CMK (cell line): ENCODE results near the gene ZNF792.
"Not testable (repeated sequence)": the region's sequence is repeated elsewhere in the genome, so short reads cannot be mapped to it uniquely, and the experiment has no call there.

Source experiments
- DNase-seq: peaks from one replicate; pipeline ENCODE4 v3.0.0-alpha.2; 2010; ENCODE audit warnings: low read depth

ZNF792 gene

DNA sequence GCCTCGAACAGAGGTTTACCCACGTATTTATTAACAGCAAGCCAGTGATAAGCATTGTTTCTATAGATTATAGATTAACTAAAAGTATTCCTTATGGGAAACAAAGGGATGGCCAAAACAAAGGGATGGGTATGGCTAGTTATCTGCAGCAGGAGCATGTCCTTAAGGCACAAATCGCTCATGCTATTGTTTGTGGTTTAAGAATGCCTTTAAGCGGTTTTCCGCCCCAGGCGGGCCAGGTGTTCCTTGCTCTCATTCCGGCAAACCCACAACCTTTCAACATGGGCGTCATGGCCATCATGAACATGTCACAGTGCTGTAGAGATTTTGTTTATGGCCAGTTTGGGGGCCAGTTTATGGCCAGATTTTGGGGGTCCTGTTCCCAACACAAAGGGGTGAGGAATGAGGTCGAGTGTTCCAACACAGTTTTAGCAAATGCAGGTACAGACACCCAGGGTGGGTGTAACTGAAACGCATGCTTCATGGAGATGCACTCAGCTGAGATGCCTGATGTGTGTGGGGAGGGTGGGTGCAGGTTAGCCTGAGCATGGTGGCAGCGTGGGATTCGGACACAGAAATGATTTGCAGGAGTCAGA, 6.3 kb upstream of the ZNF792 start:
- not testable (repeated sequence) for DNase-seq

DNA sequence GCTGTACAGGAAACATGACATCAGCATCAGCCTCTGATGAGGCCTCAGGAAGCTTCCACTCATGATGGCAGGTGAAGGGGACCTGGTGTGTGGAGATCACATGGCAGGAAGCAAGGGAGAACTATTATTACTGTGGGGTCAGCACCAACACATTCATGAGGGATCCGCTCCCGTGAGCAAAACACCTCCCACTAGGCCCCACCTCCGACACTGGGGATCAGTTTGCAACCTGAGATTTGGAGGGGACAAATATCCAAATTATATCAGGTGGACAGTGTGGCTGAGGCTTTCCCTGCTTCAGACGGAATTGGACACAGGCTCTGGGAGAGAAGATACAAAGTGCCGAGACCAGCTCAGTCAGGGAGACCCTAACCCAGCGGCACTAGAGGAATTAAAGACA, 5.7 kb upstream of the ZNF792 start:
- DNase-seq = no peak

DNA sequence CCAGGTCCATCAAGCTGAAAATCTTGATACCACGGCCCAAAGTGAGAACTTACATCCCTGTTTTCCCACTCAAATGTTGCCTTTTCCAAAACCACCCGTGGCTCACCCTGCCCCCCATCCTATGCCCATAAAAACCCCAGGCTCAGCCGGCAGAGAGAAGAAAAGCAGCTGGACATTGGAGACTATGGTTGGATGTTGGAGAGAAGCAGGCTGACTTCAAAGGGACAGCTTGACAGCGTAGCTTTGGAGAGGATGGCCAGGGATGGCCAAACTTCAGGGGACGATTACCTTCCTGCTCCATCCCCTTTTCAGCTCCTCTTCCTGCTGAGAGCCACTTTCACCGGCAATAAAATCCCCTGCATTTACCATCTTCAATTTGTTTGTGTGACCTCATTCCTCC, 3.5 kb upstream of the ZNF792 start:
- no peak for DNase-seq

GRCh38 chr19:34965505-34965904, 1.5 kb upstream of the ZNF792 start:
- DNase-seq = not testable (repeated sequence)

DNA sequence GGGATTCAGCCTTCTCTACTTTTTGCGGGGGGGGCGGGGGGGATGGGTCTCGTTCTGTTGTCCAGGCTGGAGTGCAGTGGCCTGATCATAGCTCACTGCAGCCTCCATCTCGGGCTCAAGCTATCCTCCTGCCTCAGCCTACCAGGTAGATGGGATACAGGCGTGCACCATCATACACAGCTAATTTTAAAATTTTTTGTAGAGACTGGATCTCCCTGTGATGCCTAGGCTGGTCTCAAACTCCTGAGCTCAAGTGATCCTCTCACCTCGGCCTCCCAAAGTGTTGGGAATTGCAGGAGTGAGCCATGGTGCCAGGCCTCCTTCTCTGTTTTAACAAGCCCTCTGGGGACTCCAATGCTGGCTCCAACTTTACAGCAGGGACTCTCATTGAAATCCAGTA, 569 bp upstream of the ZNF792 start:
- no peak for DNase-seq

DNA sequence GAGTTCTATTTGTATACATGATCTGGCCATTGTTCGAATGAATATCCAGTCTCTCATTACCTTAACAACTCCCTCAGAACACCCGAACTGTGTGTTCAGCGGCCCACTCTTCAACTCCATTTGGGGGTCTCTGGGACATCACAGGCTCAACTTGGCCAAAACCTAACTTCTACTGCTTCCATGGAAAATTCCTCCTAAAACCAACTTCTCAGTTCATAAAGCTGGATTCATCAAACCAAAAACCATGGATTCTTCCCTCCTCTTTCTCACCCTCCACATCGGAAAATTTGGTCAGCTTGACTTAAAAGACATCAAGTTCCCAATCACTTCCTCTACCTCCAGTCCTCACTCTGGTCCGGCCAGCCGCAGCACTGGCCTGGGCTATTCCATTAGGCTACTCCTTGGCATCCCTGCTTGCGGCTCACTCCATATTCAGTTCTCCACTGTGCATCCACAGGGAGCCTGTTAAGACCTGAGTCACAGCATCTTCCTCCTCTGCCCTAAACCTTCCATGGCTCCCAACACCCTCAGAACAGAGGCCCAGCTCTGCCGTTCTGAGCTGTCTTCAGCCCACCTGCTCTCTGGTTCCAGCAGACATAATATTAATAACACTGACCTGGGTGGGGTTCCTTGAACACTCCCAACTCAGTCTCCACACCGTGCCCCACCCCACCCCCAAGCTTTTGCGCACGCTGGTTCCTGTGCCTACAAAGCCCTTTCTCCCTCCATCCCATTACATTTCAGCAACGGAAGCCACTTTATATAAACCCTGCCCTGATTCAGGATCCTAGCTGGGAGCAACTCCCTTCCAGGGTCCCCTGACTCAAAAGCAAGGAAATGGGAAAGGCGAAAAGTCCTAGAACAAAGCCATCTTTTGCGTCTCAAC, 1.1 kb downstream of the ZNF792 start:
- peak; percentile 54 for DNase-seq

- DNase-seq = peak; percentile 84
Measured at GRCh38 chr19:34961775-34962686, 2.0 kb downstream of the ZNF792 start.

GRCh38 chr19:34960940-34961679, 2.9 kb downstream of the ZNF792 start:
- no peak for DNase-seq

- DNase-seq = no peak
Measured at GRCh38 chr19:34960103-34960805, 3.8 kb downstream of the ZNF792 start.

DNA sequence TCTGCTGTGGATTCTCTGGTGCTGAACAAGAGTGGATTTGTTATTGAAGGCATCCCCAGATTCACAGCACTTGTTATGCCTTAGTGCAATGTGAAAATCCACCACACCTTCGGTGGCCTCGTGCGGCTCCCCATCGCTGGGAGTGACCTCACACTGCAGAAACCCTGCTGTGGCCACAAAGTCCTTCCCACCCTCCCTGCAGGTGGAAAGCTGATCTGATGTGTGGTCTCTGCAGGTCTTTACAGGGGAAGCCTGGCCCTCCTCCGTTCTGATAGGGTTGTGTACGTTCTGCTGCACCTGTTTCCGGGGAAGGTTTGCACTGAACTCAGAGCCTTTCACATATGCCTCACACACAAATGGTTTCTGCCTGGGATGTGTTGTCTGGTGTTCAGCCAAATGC, 5.0 kb downstream of the ZNF792 start:
- DNase-seq = no peak

DNA sequence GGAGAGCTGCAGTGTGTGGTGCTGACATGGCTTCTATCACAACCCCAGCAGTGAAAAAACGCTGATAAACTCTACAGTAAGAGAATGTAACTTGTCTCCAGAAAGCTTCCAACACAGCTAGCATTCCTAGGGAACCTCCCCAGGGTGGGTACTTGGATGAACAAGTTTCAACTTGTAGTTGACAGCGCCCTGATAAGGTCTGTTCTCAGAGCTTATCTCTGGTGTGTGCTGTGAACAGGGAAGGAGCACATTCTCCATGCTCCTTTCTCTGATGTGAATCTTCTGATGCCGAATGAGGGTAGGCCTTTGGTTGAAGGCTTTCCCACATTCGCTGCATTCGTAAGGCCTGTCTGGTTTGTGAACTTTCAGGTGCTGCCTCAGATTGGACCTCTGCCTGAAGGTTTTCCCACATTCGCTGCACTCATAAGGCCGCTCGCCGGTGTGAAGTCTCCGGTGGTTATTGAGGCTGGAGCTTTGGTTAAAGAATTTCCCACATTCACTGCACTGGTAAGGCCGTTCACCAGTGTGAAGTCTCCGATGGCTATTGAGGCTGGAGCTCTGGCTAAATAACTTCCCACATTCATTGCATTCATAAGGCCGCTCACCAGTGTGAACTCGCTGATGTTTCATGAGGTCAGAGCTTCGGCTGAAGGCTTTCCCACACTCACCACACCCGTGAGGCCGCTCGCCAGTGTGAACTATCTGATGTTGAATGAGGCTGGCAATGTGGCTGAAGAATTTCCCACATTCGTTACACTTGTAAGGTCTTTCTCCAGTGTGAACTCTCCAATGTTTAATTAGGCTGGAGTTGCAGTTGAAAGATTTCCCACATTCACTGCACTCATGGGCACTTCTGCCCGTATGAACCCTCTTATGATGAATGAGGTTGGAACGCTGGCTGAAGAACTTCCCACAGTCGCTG, 5.9 kb downstream of the ZNF792 start:
- DNase-seq = no peak

DNA sequence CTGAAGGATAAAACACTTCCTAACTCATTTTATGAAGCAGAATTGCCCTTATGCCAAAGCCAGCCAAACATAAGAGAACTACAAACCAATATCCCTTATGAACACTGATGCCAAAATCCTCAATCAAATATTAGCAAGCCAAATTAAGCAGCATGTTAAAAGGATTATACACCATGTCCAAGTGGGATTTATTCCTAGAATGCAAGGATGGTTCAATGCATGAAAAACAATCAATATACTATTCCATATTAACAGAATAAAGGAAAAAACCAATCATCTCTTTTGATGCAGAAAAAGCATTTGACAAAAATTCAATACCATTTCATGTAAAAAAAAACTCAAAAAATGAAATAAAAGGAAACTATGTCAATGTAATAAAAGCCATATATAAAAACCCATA, 10.9 kb downstream of the ZNF792 start:
- DNase-seq = no peak

DNA sequence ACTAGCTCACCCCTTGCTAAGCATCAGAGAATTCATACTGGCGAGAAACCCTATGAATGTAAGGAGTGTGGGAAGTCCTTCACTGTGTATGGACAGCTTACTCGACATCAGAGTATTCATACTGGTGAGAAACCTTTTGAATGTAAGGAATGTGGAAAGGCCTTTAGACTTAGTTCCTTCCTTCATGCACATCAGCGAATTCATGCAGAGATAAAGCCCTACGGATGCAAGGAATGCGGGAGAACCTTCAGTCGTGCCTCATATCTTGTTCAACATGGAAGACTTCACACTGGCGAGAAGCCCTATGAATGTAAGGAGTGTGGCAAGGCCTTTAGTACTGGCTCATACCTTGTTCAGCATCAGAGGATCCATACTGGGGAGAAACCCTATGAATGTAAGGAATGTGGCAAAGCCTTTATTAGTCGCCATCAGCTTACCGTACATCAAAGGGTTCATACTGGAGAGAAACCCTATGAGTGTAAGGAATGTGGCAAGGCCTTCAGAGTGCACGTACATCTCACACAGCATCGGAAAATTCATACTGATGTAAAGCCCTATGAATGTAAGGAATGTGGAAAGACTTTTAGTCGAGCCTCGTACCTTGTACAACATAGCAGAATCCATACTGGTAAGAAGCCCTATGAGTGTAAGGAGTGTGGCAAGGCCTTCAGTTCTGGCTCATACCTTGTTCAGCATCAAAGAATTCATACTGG, 20.0 kb downstream of the ZNF792 start:
- no peak for DNase-seq

DNA sequence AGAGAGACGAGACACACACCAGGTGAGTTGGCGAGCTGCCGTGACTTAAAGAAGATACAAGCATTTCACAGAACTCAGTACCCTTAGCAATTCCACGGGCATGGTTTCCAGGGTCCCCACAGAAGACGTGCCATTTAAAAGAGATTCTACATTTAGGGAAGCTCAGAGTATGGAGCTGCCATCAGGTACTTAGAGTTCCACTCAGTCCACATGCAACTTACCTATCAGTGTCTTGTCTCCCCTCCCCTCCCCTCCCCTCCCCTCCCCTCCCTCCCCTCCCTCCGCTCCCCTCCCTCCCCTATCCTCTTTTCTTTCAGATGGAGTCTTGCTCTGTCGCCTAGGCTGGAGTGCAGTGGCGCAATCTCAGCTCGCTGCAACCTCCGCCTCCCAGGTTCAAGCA, 25.1 kb downstream of the ZNF792 start:
- no peak for DNase-seq

- no peak for DNase-seq
Measured at GRCh38 chr19:34936184-34936583, 27.8 kb downstream of the ZNF792 start.

DNA sequence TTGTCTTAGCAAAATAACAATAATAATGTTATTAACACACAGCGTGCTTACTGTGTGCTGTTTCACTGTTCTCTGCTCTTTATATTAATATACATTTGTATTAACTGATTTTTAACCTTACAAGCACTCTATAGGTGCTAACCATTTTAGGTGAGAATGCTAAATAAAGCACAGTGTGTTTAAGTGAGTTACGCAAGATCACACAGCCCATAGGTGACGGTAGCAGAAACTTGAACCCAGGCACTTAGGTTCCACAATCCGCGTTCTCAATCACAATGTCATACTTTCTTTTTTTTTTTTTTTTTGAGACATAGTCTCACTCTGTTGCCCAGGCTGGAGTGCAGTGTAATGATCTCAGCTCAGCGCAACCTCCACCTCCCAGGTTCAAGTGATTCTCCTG, 31.5 kb downstream of the ZNF792 start:
- no peak for DNase-seq

GRCh38 chr19:34926685-34927375, 37.2 kb downstream of the ZNF792 start, which contains the start of gene ZNF30:
Gene ZNF30, plus strand, starts transcription at chr19:34926903. Its CDS starts 3,045 bp downstream, at chr19:34929948.
- DNase-seq = peak; percentile 48

DNA sequence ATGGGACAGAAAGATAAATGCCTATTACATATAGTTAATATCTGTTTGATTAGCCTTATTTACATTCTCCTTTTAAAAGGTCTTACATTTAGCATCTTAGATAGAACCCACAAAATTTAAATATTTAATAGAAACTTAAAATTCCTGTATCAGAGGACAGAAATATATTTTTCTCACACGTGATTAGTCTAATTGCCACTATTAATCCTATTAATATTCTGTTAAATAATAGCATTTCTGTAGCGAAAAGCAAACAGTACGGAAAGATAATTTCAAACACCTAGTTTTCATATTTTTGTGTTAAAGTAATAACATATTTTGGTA, 37.7 kb downstream of the ZNF792 start:
- no peak for DNase-seq

DNA sequence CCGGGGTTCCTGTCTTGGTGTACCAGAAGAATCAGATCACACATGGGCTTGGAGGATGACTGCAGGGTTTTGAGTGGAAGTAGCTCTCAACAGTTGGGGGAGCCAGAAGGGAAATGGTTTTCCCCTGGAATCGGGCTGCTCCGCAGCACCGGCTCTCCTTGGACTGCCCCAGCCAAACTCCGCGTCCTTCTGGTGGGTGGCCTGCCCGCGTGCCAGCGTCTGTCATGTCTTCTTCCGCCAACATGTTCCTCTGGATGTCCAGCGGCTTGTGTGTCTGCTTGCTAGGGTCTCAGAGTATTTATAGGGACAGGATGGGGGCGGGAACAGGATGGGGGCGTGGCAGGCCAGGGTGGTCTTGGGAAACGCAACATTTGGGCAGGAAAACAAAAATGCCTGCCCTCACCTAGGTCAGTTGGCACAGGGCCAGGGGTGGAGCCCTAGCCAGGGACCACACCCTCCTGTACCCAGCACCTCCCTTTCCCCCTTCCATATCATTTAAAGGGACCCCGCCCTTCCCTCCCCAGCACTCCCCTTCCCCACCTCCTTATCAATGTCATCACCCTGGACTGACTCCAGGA, 38.7 kb downstream of the ZNF792 start:
- no peak for DNase-seq
